NCI-H1105 treated with DMSO at 0.1 percent for 48 hours (cell line): ENCODE measurements around the gene LDAF1.
"Not testable (repeated sequence)": the region's sequence is repeated elsewhere in the genome, so short reads cannot be mapped to it uniquely, and the experiment has no call there.

Source experiments
- DNase-seq: peaks from one replicate; lab custom pipeline; 2025; lab: John Stamatoyannopoulos, UW

LDAF1 gene

GRCh38 chr16:21162661-21163151 lies 4.2 kb downstream of the LDAF1 start:
- DNase-seq, result peak; percentile 64

GRCh38 chr16:21163576-21163975 lies 5.1 kb downstream of the LDAF1 start:
- DNase-seq, result no peak

GRCh38 chr16:21164521-21165168 lies 6.2 kb downstream of the LDAF1 start:
- no peak for DNase-seq

GRCh38 chr16:21166561-21166961 lies 8.1 kb downstream of the LDAF1 start:
- DNase-seq, result no peak

- DNase-seq, result no peak
Measured at GRCh38 chr16:21167360-21167759, 8.9 kb downstream of the LDAF1 start.

DNA sequence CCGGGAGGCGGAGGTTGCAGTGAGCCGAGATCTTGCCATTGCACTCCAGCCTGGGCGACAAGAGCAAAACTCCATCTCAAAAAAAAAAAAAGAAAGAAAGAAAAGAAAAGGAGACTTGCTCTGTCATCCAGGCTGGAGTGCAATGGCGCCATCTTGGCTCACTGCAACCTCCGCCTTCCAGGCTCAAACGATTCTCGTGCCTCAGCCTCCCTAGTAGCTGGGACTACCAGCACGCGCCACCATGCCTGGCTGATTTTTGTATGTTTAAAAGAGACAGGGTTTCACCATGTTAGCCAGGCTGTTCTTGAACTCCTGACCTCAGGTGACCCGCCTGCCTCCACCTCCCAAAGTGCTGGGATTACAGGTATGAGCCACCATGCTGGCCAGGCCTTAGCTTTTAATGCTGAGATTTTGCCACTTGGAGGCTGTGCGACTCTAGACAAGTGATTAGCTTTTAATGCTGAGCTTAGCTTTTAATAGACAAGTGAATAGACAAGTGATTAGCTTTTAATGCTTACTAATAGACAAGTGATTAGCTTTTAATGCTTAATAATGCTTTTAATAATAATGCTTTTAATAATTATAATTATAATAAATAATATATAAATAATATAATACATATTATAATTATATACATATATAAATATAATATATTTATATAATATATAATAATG lies 9.6 kb downstream of the LDAF1 start:
- no peak for DNase-seq

DNA sequence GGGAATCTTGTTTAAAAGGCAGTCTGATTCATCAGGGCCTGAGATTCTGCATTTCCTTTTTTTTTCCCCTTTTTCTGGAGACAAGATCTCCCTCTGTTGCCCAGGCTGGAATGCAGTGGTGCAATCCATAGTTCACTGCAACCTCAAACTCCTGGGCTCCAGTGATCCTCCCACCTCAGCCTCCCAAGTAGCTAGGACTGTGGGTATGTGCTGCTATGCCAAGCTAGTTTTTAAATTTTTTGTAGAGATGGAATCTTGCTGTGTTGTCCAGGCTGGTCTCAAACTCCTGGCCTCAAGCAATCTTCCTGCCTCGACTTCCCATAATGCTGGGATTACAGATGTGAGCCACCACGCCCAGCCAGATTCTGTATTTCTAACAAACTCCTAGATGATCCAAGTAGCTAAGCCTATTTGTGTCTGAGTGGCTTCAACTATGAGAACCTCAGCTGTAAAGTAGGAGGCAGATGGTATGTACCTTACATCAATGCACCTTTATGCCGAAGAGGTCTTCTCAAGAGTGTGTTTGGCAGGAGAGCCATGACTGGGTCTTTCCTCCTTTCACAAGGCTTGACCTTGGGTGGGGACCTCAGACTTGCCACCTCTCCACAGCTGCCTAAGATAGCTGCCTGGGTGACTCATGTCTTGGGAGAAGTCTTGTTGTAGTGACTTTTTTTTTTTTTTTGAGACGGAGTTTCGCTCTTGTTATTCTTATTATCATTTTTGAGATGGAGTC lies 10.9 kb downstream of the LDAF1 start:
- no peak for DNase-seq

GRCh38 chr16:21170116-21170515 lies 11.6 kb downstream of the LDAF1 start:
- DNase-seq, result not testable (repeated sequence)

DNA sequence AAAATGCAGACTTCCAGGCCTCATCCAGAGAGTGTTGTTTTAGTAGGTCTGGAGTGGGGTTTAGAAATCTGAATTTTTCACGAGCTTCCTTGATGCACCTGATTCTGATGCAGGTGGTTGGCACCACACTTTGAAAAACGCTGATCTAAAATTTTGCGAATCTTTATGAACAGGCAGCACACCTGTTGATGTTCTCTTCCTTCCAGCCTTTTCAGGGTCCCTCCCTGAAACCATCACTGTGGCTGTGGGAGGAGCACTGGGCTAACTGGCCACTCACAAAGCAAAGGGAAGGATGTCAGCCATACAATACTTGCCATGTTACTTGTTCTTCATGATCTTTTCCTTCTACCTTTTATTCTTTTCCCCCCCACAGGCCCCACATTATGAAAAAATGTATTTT lies 14.2 kb downstream of the LDAF1 start:
- no peak for DNase-seq

DNA sequence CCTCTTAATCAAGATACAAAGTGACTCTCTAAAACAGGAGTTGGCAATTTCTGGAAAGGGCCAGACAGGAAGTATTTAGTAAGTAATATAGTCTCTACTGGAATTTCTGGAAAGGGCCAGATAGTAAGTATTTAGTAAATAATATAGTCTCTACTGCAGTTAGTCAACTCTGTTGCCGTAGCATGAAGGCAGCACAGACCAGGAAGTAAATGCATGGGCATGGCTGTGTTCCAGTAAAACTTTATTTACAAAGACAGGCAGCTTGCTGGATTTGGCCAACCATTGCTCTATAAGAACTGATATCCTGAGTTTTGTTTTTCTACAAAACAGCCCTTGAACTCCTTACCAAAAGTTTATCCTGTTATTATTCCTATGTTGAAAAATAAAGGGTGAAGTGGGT lies 16.9 kb downstream of the LDAF1 start:
- DNase-seq, result no peak

DNA sequence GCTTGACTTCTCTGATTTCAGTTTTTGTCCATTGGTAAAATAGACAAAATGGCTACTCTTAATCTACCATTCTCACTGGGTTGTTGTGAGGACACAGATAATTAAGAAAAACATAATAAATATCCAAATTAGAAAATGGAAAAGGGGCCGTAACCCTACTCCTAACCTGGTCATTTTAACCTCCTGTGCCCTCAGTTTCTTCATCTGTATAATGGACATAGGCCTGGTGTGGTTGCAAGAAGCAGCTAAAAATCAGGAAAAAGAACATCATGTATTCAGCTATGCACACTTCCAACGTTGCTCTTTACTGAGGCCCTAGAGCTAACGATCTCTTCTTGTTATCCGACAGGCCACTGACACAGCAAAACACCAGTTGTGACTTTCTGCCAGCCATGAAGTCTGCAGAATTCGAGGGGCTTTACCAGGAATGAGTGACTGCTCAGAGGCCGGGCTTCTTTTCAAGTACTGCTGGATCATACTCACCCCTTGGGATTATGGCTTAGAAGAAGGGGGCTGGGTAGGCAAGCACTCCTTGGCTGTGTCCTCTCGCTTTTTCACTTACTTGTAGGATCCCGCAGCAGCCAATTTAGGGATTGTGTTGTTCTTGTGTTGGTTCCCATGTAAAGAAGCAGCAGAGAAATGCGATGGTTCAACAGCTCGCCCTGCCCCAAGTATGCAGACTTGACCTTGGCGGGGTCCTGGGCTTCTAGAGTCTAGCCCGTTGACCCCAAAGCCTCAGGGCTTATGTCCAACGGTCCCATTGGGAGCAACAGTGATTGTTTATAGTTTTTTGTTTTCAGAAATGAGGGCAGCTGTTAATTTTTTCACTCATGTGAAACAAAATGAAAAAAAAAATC lies 20.9 kb downstream of the LDAF1 start:
- no peak for DNase-seq

DNA sequence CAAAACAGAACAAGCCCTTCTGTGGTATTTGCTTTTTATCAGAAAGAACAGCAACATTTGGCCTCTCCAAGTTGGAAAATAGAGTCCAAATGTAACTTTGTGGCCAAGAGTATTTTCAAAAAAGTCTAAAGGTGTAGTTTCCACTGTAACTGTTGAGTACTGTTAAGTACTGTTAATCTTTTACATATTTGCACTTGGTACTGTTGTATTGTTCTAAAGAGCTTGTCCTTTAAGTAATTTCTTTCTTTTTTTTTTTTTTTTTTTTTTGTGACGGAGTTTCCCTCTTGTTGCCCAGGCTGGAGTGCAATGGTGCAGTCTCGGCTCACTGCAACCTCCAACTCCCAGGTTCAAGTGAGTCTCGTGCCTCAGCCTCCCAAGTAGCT lies 21.5 kb downstream of the LDAF1 start:
- DNase-seq, result no peak

DNA sequence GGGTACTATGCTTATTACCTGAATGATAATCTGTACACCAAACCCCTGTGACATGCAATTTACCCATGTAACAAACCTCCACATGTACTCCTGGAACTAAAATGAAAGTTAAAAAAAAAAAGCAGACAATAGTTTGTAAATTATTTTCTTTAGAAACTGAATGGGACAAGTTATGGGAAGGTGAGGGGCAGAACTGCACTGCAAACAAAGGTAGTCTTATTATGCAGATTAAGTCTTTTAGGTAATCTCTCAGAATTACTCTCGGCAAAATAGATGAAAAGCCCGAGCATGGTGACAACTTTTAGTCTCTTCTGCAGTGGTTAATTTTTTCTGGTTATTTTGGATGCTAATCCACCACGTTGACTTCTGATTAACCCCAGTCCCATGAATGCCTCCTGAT lies 25.5 kb downstream of the LDAF1 start:
- no peak for DNase-seq

DNA sequence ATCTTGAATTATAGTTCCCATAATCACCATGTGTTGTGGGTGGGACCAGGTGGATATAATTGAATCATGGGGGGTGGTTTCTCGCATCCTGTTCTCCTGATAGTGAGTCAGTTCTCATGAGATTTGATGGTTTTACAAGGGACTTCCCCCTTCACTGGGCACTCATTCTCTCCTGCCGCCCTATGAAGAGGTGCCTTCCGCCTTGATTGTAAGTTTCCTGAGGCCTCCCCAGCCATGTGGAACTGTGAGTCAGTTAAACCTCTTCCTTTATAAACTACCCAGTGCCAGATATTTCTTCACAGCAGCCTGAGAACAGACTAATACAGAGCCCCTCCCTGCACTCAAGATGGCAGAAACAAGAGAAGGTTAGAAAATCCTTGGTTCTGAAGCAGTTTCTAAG lies 26.4 kb downstream of the LDAF1 start:
- no peak for DNase-seq

DNA sequence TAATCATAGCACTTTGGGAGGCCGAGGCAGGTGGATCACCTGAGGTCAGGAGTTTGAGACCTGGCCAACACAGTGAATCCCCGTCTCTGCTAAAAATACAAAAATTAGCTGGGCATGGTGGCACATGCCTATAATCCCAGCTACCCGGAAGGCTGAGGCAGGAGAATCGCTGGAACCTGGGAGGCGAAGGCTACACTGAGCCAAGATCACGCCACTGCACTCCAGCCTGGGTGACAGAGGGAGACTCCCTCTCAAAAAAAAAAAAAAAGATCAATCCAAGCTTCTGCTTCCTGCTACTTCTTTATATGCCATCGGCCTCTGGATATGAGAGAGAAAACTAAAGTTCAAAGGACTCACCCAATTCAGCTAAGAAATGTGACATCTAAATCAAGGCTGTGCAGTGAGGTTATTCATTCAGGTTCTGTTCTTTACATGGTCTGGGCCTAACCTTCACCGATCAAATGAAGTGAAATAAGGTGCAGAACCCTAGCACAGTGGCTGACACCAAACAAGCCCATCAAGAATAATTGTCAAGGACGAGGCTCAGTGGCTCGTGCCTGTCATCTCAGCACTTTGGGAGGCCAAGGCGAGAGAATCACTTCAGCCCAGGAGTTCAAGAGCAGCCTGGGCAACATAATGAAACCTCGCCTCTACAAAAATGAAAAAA lies 27.3 kb downstream of the LDAF1 start:
- DNase-seq, result no peak

DNA sequence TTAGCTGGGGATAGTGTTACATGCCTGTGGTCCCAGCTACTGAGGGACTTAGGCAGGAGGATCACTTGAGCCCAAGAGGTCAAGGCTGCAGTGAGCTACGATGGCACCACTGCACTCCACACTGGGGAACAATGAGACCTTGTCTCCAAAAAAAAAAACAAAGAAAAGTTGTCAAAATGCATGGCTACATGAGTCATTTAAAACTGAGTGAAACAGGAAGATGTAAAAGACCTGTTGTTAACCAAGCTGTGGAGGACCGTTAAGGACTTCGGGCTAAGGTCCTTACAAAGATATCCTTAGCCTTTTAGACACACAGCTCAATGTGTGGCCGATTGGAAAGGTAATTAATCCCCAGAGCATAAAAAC lies 27.8 kb downstream of the LDAF1 start:
- no peak for DNase-seq

DNA sequence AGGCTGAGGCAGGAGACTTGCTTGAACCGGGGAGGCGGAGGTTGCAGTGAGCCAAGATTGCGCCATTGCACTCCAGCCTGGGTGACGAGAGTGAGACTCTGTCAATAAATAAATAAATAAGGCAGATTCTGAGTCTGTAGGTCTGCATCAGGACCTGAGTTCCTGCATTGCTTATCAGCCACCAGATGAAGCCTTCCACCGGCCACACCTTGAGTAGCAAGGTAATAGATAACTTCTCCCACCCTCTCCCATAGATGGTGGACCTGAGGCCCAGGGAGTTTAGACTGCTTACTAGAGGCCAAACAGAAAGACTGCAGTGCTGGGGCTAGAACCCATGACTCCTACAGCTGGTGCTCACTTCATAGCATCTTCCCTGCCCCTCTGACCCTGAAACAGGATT lies 30.8 kb downstream of the LDAF1 start:
- no peak for DNase-seq

- DNase-seq, result no peak
Measured at GRCh38 chr16:21190013-21190412, 31.5 kb downstream of the LDAF1 start.

GRCh38 chr16:21190599-21190998 lies 32.1 kb downstream of the LDAF1 start:
- DNase-seq, result no peak

DNA sequence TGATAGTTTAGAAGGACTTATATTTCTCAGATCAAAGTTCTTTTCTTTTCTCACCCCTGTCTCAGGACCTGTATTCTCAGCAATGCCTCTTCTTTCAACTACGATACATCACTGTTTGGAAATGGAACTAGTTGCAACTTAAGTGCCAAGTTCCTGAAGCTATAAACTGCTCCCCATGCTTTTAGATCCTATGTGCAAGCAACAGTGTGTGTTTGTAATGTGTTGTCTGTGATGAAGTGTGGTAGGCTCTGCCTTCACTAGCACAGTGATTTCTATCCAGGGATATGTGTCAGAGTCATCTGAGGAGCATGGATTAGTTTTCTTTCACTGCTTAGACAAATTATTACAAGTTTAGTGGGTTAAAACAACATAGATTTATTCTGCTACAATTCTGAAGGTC lies 34.5 kb downstream of the LDAF1 start:
- no peak for DNase-seq

DNA sequence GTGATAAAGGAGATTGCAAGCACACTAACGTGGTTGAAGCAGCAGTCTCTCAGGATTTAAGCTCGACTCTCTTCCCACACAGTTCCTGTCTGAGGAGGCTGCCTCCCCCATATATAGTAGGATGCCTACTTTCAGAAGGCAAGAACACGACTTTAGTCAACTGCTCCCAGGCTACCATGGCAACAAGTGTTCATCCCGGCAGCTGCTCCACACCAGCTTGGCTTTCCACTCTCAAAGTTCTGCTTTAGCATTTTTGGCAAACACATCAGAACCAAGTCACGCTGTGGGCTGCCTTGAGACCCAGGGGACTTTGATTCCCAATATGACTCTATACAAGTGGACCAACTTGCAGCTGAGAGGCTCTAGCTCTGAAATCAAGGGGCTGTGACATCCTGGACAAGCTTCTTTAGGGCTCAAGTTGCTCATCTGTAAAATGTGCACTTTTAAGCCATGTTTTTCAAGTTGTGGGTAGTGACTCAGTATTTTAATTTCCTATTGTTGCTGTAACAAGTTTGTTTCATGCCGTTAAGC lies 36.4 kb downstream of the LDAF1 start:
- DNase-seq, result no peak

- not testable (repeated sequence) for DNase-seq
Measured at GRCh38 chr16:21195330-21195729, 36.9 kb downstream of the LDAF1 start.
